Trophoblast cell (in vitro differentiated cells and primary cell): ENCODE measurements around the gene PRKRIP1.
A peak's percentile ranks its signal among the peaks of the same experiment; 100 is the strongest.

Experiments
- DNase-seq, 2 donors: peaks; one replicate each; pipeline ENCODE4 v3.0.0-alpha.2; 2016
- H2AFZ ChIP-seq: 2 replicates; pipeline ENCODE4 v1.6.1; 2013; ENCODE audit warnings: low read length, moderate library complexity, mild to moderate bottlenecking; ENCODE audit not compliant: insufficient read depth, poor library complexity
- H2AK5ac ChIP-seq: 2 replicates; pipeline ENCODE4 v1.6.1; 2013; ENCODE audit warnings: mild to moderate bottlenecking, low read length
- H2BK120ac ChIP-seq: 2 replicates; pipeline ENCODE4 v1.6.1; 2013; ENCODE audit warnings: low read length, mild to moderate bottlenecking, moderate library complexity; ENCODE audit not compliant: insufficient read depth, poor library complexity
- H2BK12ac ChIP-seq: 2 replicates; pipeline ENCODE4 v1.6.1; 2013; ENCODE audit warnings: mild to moderate bottlenecking, low read length, moderate library complexity
- H2BK5ac ChIP-seq: 2 replicates; pipeline ENCODE4 v1.6.1; 2013; ENCODE audit warnings: low read length, low read depth, moderate library complexity, mild to moderate bottlenecking; ENCODE audit not compliant: poor library complexity
- H3K14ac ChIP-seq: 2 replicates; pipeline ENCODE4 v1.6.1; 2013; ENCODE audit warnings: mild to moderate bottlenecking, low read length
- H3K18ac ChIP-seq: 2 replicates; pipeline ENCODE4 v1.6.1; 2013; ENCODE audit warnings: mild to moderate bottlenecking, low read length
- H3K23ac ChIP-seq: 2 replicates; pipeline ENCODE4 v1.6.1; 2013; ENCODE audit warnings: low read length
- H3K27ac ChIP-seq: 2 replicates; pipeline ENCODE4 v1.5.1; 2013; ENCODE audit warnings: low read depth, mild to moderate bottlenecking, inconsistent platforms, low read length, moderate library complexity
- H3K27me3 ChIP-seq: 2 replicates; pipeline ENCODE4 v1.6.1; 2013; ENCODE audit warnings: inconsistent platforms, mild to moderate bottlenecking, low read length, moderate library complexity; ENCODE audit not compliant: insufficient read depth
- H3K36me3 ChIP-seq, 2 experiments: 1 replicate in 1 of 2; 2 replicates in 1 of 2; pipeline ENCODE4 v1.6.1; 2013; ENCODE audit warnings: low read length in 2 of 2, mild to moderate bottlenecking in 2 of 2, moderate library complexity in 1 of 2; ENCODE audit not compliant: insufficient read depth in 2 of 2, control insufficient read depth in 1 of 2
- H3K4ac ChIP-seq: 2 replicates; pipeline ENCODE4 v1.6.1; 2013; ENCODE audit warnings: low read depth, mild to moderate bottlenecking, low read length, moderate library complexity
- H3K4me1 ChIP-seq, 2 experiments: 1 replicate in 1 of 2; 2 replicates in 1 of 2; pipeline ENCODE4 v1.6.1; 2013; ENCODE audit warnings: low read length in 2 of 2, mild to moderate bottlenecking in 2 of 2, moderate library complexity in 1 of 2; ENCODE audit not compliant: insufficient read depth in 2 of 2, control insufficient read depth in 1 of 2
- H3K4me2 ChIP-seq: 2 replicates; pipeline ENCODE4 v1.6.1; 2013; ENCODE audit warnings: inconsistent platforms, mild to moderate bottlenecking, low read length, moderate library complexity
- H3K4me3 ChIP-seq: 2 replicates; pipeline ENCODE4 v1.5.1; 2013; ENCODE audit warnings: mild to moderate bottlenecking, low read depth, low read length, inconsistent platforms
- H3K79me1 ChIP-seq: one replicate; pipeline ENCODE4 v1.6.1; 2013; ENCODE audit warnings: low read length
- H3K79me2 ChIP-seq: 2 replicates; pipeline ENCODE4 v1.6.1; 2013; ENCODE audit warnings: low read length, mild to moderate bottlenecking; ENCODE audit not compliant: control insufficient read depth, insufficient read depth, poor library complexity
- H3K9ac ChIP-seq: 2 replicates; pipeline ENCODE4 v1.6.1; 2013; ENCODE audit warnings: mild to moderate bottlenecking, low read length
- H3K9me3 ChIP-seq: 2 replicates; pipeline ENCODE4 v1.6.1; 2013; ENCODE audit warnings: low read depth, mild to moderate bottlenecking, control low read depth, inconsistent platforms, low read length; ENCODE audit not compliant: insufficient read depth
- H4K12ac ChIP-seq: 2 replicates; pipeline ENCODE4 v1.6.1; 2013; ENCODE audit warnings: low read depth, mild to moderate bottlenecking, low read length, moderate library complexity
- H4K8ac ChIP-seq: 2 replicates; pipeline ENCODE4 v1.6.1; 2013; ENCODE audit warnings: low read depth, mild to moderate bottlenecking, low read length, moderate library complexity
- H4K91ac ChIP-seq: one replicate; pipeline ENCODE4 v1.6.1; 2013; ENCODE audit warnings: low read depth, mild to moderate bottlenecking, low read length, moderate library complexity
- WGBS: extraction: QIAGEN DNeasy Blood & Tissue Kit; methylation state at CpG from one replicate; pipeline ENCODE4 v1.1.7; 2013; ENCODE audit warnings: missing lambda C conversion rate; ENCODE audit not compliant: insufficient read length, insufficient coverage; ENCODE audit errors: extremely low coverage; 5-methylcytosine and 5-hydroxymethylcytosine counted together

PRKRIP1 gene

DNA sequence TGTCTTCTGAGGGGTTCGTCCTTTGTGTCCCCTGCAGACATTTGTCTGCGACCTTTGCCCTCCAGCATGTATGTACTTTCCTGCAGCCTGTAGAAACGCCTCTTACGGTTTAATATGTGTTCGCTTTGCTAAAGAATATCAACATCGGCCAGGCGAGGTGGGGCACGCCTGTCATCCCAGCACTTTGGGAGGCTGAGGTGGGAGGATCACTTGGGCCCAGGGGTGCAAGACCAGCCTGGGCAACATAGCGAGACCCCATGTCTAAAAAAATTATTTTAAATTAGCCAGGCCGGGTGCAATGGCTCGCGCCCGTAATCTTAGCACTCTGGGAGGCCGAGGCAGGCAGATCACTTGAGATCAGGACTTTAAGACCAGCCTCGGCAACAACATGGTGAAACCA lies 53.0 kb downstream of the PRKRIP1 start:
- no peak for DNase-seq
- Histone ChIP-seq H4K91ac (no peak overlapping the region), H3K4me2 (no peak overlapping the region), H4K12ac (no peak overlapping the region), H2BK12ac (no peak overlapping the region), H3K79me2 (no peaks in the 10 kb centered on the region), H2AFZ (no peak overlapping the region), H2BK5ac (no peak overlapping the region), H3K79me1 (peaks cover 2% of the 10 kb centered on the region), H3K14ac (no peak overlapping the region), H3K27ac (no peak overlapping the region), H3K23ac (no peak overlapping the region), H3K9me3 (no peaks in the 10 kb centered on the region), H3K4me1 (peaks cover 3 to 5% of the 10 kb centered on the region in 2 experiments), H3K36me3 (peaks cover 22 to 27% of the 10 kb centered on the region in 2 experiments), H3K4me3 (no peak overlapping the region), H4K8ac (no peak overlapping the region), H3K9ac (no peak overlapping the region), H3K4ac (no peak overlapping the region), H2AK5ac (no peak overlapping the region), H2BK120ac (no peak overlapping the region), H3K18ac (no peak overlapping the region), H3K27me3 (no peaks in the 10 kb centered on the region)
- no CpG with 5 or more reads among the region's 15 CpGs for WGBS

DNA sequence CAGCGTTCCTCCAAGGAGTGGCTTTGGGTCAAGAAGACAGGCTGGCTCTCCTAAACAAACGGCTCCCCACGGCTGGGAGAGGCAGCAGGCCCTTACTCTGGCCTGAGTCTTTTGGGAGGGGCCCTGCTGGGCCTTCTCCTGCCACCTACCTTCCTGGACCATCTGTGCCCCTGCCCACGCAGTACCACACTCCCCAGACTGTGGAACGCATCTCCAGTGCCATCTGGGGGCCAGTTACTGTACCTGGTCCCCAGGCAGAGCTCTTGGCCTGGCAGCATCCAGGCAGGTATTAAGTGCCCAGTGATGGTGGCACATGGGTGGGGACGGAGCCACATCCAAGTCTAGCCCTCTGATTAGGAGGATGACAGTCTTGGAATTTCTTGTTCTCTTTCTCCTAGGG lies 54.1 kb downstream of the PRKRIP1 start:
- Histone ChIP-seq H3K4me1 (peaks cover 3 to 5% of the 10 kb centered on the region in 2 experiments), H3K4me2 (no peak overlapping the region), H3K23ac (no peak overlapping the region), H3K27me3 (no peaks in the 10 kb centered on the region), H3K14ac (no peak overlapping the region), H4K12ac (no peak overlapping the region), H3K4me3 (no peak overlapping the region), H4K8ac (no peak overlapping the region), H3K18ac (no peak overlapping the region), H2AFZ (no peak overlapping the region), H3K79me2 (no peaks in the 10 kb centered on the region), H2BK5ac (no peak overlapping the region), H2AK5ac (no peak overlapping the region), H2BK120ac (no peak overlapping the region), H3K4ac (no peak overlapping the region), H3K9me3 (no peaks in the 10 kb centered on the region), H2BK12ac (no peak overlapping the region), H3K27ac (no peak overlapping the region), H3K36me3 (peaks cover 19 to 24% of the 10 kb centered on the region in 2 experiments), H3K9ac (peak overlapping the region; percentile 38), H4K91ac (no peak overlapping the region), H3K79me1 (peaks cover 2% of the 10 kb centered on the region)
- DNase-seq = no peak
- no CpG with 5 or more reads among the region's 6 CpGs for WGBS

DNA sequence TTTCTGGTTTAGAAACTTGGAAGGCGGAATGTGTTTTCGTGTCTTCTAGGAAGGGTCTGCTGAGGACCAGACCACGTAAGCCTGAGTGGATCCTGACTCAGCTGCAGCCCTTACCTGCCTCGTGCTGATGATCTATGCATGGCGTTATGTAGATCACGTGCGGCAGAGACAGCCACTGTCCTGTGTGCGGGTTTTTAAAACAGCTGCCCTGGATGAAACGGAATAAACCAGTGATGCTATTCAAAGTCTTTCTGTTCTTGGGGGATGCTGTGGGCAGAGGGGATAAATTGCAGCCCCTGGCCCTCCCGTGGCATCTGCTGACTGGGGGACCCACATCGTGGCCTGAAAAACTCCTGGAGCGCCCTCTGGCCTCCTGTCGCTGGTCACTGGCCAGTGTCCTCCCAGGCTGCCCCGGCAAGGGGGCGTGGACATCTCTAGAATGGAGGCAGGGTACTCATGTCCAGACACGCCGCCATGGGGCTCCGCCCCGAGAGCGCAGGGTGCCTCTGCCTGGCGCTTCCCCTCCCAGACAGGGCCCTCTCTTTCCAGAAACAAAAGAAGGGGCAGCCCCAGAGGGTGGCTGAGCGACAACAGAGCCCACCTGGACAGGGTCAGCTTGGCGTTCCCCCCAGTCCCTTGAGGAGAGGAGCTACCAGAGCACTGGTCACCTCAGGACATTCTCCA lies 55.4 kb downstream of the PRKRIP1 start:
- H3K79me1 ChIP-seq = peaks cover 2% of the 10 kb centered on the region
- no peaks in the 10 kb centered on the region for H3K27me3 ChIP-seq
- no peak overlapping the region for H2BK5ac ChIP-seq
- no peak overlapping the region for H3K4me3 ChIP-seq
- no peak overlapping the region for H2BK12ac ChIP-seq
- peak overlapping the region; percentile 71 for H3K18ac ChIP-seq
- H3K4me1 ChIP-seq = peaks cover 3 to 5% of the 10 kb centered on the region in 2 experiments
- peaks cover 20 to 21% of the 10 kb centered on the region in 2 experiments for H3K36me3 ChIP-seq
- no peak overlapping the region for H2BK120ac ChIP-seq
- H3K9ac ChIP-seq = no peak overlapping the region
- H4K12ac ChIP-seq = peak overlapping the region; percentile 39
- no CpG with 5 or more reads among the region's 23 CpGs for whole genome bisulfite sequencing
- H4K91ac ChIP-seq = peak overlapping the region; percentile 40
- DNase-seq = peak; percentile 71 to 76
- H3K23ac ChIP-seq = no peak overlapping the region
- H3K27ac ChIP-seq = no peak overlapping the region
- H3K79me2 ChIP-seq = no peaks in the 10 kb centered on the region
- no peak overlapping the region for H2AK5ac ChIP-seq
- H3K14ac ChIP-seq = no peak overlapping the region
- no peak overlapping the region for H2AFZ ChIP-seq
- no peaks in the 10 kb centered on the region for H3K9me3 ChIP-seq
- peak overlapping the region; percentile 5 for H3K4me2 ChIP-seq
- peak overlapping the region; percentile 24 for H4K8ac ChIP-seq
- no peak overlapping the region for H3K4ac ChIP-seq

DNA sequence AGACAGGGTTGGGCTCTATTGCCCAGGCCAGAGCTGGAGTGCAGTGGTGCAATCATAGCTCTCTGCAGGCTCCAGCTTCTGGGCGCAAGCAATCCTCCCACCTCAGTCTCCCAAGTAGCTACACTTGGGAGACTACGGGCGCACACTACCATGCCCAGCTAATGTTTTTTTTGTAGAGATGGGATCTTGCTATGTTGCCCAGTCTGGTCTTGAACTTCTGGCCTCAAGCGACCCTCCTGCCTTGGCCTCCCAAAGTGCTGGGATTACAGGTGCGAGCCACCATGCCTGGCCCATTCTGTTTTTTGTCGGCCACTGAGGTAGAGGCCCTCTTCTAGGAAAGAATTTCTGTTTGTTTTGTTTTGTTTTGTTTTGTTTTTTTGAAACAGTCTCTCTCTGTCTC lies 56.3 kb downstream of the PRKRIP1 start:
- WGBS = no CpG with 5 or more reads among the region's 6 CpGs
- H3K27me3 ChIP-seq = no peaks in the 10 kb centered on the region
- no peak overlapping the region for H4K91ac ChIP-seq
- H2BK120ac ChIP-seq = no peak overlapping the region
- H2AFZ ChIP-seq = no peak overlapping the region
- peaks cover 16 to 17% of the 10 kb centered on the region in 2 experiments for H3K36me3 ChIP-seq
- peaks cover 2% of the 10 kb centered on the region for H3K79me1 ChIP-seq
- DNase-seq = no peak
- H3K27ac ChIP-seq = no peak overlapping the region
- H2BK5ac ChIP-seq = no peak overlapping the region
- H3K9ac ChIP-seq = no peak overlapping the region
- H3K18ac ChIP-seq = no peak overlapping the region
- no peak overlapping the region for H3K4ac ChIP-seq
- H3K14ac ChIP-seq = no peak overlapping the region
- H3K79me2 ChIP-seq = no peaks in the 10 kb centered on the region
- peaks cover 3 to 5% of the 10 kb centered on the region in 2 experiments for H3K4me1 ChIP-seq
- H4K8ac ChIP-seq = no peak overlapping the region
- no peak overlapping the region for H3K4me3 ChIP-seq
- no peak overlapping the region for H3K23ac ChIP-seq
- H3K4me2 ChIP-seq = no peak overlapping the region
- no peak overlapping the region for H4K12ac ChIP-seq
- no peak overlapping the region for H2AK5ac ChIP-seq
- no peak overlapping the region for H2BK12ac ChIP-seq
- no peaks in the 10 kb centered on the region for H3K9me3 ChIP-seq
